CD4-positive, alpha-beta memory T cell (primary cell): ENCODE results near the gene NOTCH2. TPM values are rescaled to one million over a fixed set of nuclear protein-coding genes. Genes with fewer than 3 reads are reported as not detected.

Experiments used
- CTCF ChIA-PET: fragments of 350-600 bp; sonication (Branson Sonifier 250); formaldehyde crosslinking; loops from one replicate; lab custom pipeline; 2021; ENCODE audit warnings: inconsistent platforms; ENCODE audit not compliant: partially characterized antibody; lab: Charles Lee
- POLR2A ChIA-PET: fragments of 350-600 bp; sonication (Branson Sonifier 250); formaldehyde crosslinking; loops from one replicate; lab custom pipeline; 2021; ENCODE audit not compliant: partially characterized antibody; lab: Charles Lee
- DNase-seq, 5 donors: peaks; one replicate each; pipeline versions ENCODE4 v3.0.0 to v3.0.0-alpha.2; 2020 to 2022; ENCODE audit warnings: mixed read lengths in 1 of 5
- H3K27ac ChIP-seq: one replicate; pipeline ENCODE4 v1.7.0; 2013; ENCODE audit warnings: low read depth, low read length
- H3K27me3 ChIP-seq: 2 replicates; pipeline ENCODE4 v1.7.0; 2013; ENCODE audit warnings: mild to moderate bottlenecking, low read length, moderate library complexity; ENCODE audit not compliant: insufficient read depth
- H3K36me3 ChIP-seq: 2 replicates; pipeline ENCODE4 v1.7.0; 2013; ENCODE audit warnings: mild to moderate bottlenecking, low read length, moderate library complexity; ENCODE audit not compliant: insufficient read depth
- H3K4me1 ChIP-seq: 2 replicates; pipeline ENCODE4 v1.7.0; 2013; ENCODE audit warnings: mild to moderate bottlenecking, low read length, moderate library complexity; ENCODE audit not compliant: insufficient read depth
- H3K4me3 ChIP-seq, 2 donors: one replicate each; pipeline ENCODE4 v1.7.0; 2013; ENCODE audit warnings: low read length in 2 of 2, mild to moderate bottlenecking in 1 of 2
- H3K9me3 ChIP-seq, 2 donors: one replicate each; pipeline ENCODE4 v1.7.0; 2013; ENCODE audit warnings: low read length in 2 of 2, control low read depth in 1 of 2; ENCODE audit not compliant: control insufficient read depth in 1 of 2
- H3K27ac Mint-ChIP-seq, 7 donors: one replicate each; pipeline ENCODE4 v1.8.0; 2020 to 2021; ENCODE audit warnings: mixed read lengths in 7 of 7, mild to moderate bottlenecking in 6 of 7, inconsistent platforms in 3 of 7, moderate library complexity in 3 of 7
- H3K27me3 Mint-ChIP-seq, 2 donors: one replicate each; pipeline ENCODE4 v1.8.0; 2020 to 2021; ENCODE audit warnings: mixed read lengths in 2 of 2
- H3K36me3 Mint-ChIP-seq, 2 donors: one replicate each; pipeline ENCODE4 v1.8.0; 2020 to 2021; ENCODE audit warnings: mixed read lengths in 2 of 2, inconsistent platforms in 1 of 2, mild to moderate bottlenecking in 1 of 2
- H3K4me1 Mint-ChIP-seq, 4 donors: one replicate each; pipeline ENCODE4 v1.8.0; 2020 to 2021; ENCODE audit warnings: mixed read lengths in 4 of 4, mild to moderate bottlenecking in 1 of 4
- H3K4me3 Mint-ChIP-seq, 8 donors: one replicate each; pipeline ENCODE4 v1.8.0; 2020 to 2021; ENCODE audit warnings: mixed read lengths in 8 of 8, mild to moderate bottlenecking in 7 of 8, moderate library complexity in 6 of 8, inconsistent platforms in 3 of 8
- H3K9me3 Mint-ChIP-seq, 8 donors: one replicate each; pipeline ENCODE4 v1.8.0; 2020 to 2021; ENCODE audit warnings: mixed read lengths in 8 of 8, mild to moderate bottlenecking in 5 of 8, inconsistent platforms in 3 of 8, moderate library complexity in 1 of 8
- intact Hi-C: fragments of 100-400 bp; cut with micrococcal nuclease; formaldehyde crosslinking; loops from one replicate; pipeline ENCODE4 v1.15.1; 2023
- polyA plus RNA-seq, 2 donors: library from polyadenylated mRNA; unstranded; fragments of 300-500 nt; fragmentation: Illumina TruSeq; gene quantifications; one replicate each; pipeline ENCODE4 v1.2.3, GENCODE V29; 2021
- total RNA-seq, 2 experiments: library from RNA; stranded (reverse); gene quantifications; one replicate each; pipeline ENCODE4 v1.2.3, GENCODE V29; 2021

NOTCH2 gene
- total and polyA plus RNA-seq, 4 experiments from 2014 or later: 11.1 to 61.3 (median 43.3) TPM

DNA sequence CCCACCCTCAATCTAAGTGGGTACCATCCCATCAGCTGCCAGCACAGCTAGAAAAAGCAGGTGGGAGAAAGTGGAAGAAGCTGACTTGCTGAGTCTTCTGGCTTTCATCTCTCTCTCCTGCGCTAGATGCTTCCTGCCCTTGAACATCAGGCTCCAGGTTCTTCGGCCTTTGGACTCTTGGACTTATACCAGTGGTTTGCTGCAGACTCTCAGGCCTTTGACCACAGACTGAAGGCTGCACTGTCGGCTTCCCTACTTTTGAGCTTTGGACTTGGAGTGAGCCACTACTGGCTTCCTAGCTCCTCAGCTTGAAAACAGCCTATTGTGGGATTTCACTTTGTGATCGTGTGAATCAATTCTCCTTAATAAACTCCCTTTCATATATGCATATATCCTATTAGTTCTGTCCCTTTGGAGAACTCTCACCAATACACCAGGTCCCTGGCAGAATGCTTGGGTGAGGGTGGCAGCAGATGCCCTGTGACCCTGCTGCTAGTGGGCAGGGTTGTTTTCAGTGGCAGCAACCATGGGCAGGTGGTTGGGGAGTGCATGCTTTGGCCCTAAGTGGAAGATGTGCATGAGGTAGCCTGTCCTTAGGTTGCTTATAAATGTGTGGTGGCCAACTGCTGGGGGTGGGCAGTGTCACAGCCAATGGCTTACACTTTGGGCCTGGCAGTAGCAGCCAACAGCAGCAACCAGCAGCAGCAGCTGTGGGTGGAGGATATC lies 162.4 kb downstream of the NOTCH2 start:
- CTCF ChIA-PET: no interaction called here

DNA sequence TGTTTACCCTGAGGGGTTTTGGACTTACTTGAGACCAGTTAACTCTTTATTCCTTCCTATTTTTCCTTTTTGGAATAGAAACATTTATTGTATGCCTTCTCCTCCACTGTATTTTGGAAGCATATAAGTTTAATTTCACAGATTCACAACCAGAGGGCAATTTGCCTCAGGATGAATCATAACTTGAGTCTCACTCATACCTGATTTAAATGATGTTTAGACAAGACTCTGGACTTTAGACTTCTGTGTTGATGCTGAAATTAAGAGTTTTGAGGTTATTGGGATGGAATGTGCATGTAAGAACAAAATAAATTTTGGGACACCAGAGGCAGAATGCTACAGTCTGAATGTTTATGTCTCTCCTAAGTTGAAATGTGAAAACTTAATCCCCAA lies 166.0 kb downstream of the NOTCH2 start:
- Mint-ChIP-seq H3K4me3 (no peak overlapping the region), H3K27me3 (peaks cover 0 to 11% of the 10 kb centered on the region in 2 donors)

More for the DNA sequence above, 162.4 kb downstream of the NOTCH2 start:
- POLR2A ChIA-PET: no interaction called here
- intact Hi-C loops: no loop called here
- Mint-ChIP-seq H3K4me1 (no peaks in the 10 kb centered on the region), H3K27me3 (peaks cover 0 to 9% of the 10 kb centered on the region in 2 donors), H3K9me3 (peaks cover 0 to 26% (median 17%) of the 10 kb centered on the region in 8 donors), H3K36me3 (peaks cover 1 to 4% of the 10 kb centered on the region in 2 donors), H3K27ac (no peak overlapping the region), H3K4me3 (no peak overlapping the region)
- Histone ChIP-seq H3K36me3 (no peaks in the 10 kb centered on the region), H3K9me3 (no peaks in the 10 kb centered on the region), H3K27ac (no peak overlapping the region), H3K27me3 (no peaks in the 10 kb centered on the region), H3K4me1 (no peaks in the 10 kb centered on the region), H3K4me3 (no peak overlapping the region)
- no peak for DNase-seq

DNA sequence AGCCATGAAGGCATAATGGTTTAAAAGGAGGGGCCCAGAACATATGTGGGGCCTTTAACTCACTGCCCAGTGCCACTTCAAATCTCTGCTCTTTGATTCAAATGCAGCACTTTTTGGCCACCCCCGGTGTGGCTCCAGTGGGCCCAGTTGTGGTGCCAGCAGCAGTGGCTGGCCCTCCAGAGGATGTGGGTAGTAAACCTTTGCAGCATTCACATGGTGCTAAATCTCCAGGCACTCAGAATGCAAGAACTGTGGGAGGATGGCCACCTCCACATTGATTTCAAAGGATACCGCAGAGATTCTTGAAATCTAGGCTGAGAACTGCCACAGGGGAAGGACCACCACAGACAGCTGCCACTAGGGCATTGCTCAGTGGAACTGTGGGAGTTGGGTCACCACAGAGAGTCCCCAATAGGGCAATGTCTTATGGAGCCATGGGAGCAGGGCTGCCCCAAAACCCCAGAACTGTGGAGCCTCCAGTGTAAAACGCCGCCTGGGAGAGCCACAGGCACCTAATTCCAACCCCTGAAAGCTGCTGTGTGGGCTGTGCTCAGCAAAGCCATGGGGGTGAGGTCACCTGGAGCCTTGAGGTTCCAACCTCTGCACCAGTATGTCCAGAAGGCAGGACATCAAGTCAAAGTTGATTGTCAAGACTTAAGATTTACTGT lies 166.6 kb downstream of the NOTCH2 start:
- Mint-ChIP-seq H3K4me3 (no peak overlapping the region), H3K4me1 (no peaks in the 10 kb centered on the region), H3K36me3 (peaks cover 1 to 4% of the 10 kb centered on the region in 2 donors), H3K9me3 (peaks cover 0 to 26% (median 17%) of the 10 kb centered on the region in 8 donors), H3K27ac (no peak overlapping the region), H3K27me3 (peaks cover 0 to 11% of the 10 kb centered on the region in 2 donors)
- no peak overlapping the region for H3K4me3 ChIP-seq
- CTCF ChIA-PET: no interaction called here
- no peaks in the 10 kb centered on the region for H3K27me3 ChIP-seq
- no peak overlapping the region for H3K27ac ChIP-seq
- intact Hi-C loops: no loop called here
- H3K9me3 ChIP-seq: no peaks in the 10 kb centered on the region
- no peak for DNase-seq
- H3K36me3 ChIP-seq: no peaks in the 10 kb centered on the region
- H3K4me1 ChIP-seq: no peaks in the 10 kb centered on the region
- POLR2A ChIA-PET: no interaction called here

More for the DNA sequence above, 166.0 kb downstream of the NOTCH2 start:
- no peaks in the 10 kb centered on the region for H3K4me1 Mint-ChIP-seq
- CTCF ChIA-PET: no interaction called here
- Histone ChIP-seq H3K4me3 (no peak overlapping the region), H3K27ac (no peak overlapping the region), H3K4me1 (no peaks in the 10 kb centered on the region), H3K27me3 (no peaks in the 10 kb centered on the region), H3K36me3 (no peaks in the 10 kb centered on the region), H3K9me3 (no peaks in the 10 kb centered on the region)
- POLR2A ChIA-PET: no interaction called here
- intact Hi-C loops: no loop called here
- H3K9me3 Mint-ChIP-seq: peaks cover 0 to 26% (median 17%) of the 10 kb centered on the region in 8 donors
- H3K36me3 Mint-ChIP-seq: peaks cover 1 to 4% of the 10 kb centered on the region in 2 donors
- no peak overlapping the region for H3K27ac Mint-ChIP-seq
- no peak for DNase-seq

DNA sequence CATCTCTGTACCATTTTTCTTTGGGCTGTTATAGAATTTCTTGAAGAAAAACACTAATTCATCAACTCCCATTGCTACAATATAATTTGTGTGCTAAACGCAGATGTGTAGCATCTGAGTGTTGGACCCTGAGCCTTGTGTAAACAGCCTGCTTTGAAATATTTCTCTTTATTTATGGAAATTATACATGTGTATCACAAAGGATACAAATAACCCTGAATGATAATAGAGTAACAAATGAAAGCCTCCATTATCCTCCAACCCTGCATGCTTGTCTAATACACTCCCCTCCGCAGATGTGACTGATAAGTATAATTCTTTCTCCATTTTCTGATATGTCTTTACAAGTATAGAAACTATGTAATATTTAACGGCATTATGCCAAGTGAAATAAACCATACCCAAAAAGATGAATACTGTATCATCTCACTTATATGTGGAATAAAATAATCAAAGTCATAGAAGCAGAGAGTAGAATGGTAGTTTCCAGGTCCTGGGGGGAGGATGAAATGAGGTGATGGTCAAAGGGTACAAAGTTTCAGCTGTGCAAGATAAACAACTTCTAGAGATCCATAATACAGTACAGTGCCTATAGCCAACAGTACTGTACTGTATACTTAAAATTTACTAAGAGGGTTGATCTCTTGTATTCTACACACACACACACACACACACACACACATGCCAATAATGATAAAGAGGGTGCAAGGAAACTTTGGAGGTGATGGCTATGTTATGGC lies 170.3 kb downstream of the NOTCH2 start:
- H3K27me3 Mint-ChIP-seq: peaks cover 6 to 10% of the 10 kb centered on the region in 2 donors
- Histone ChIP-seq H3K27ac (no peak overlapping the region), H3K4me3 (no peak overlapping the region), H3K36me3 (no peaks in the 10 kb centered on the region), H3K9me3 (no peaks in the 10 kb centered on the region), H3K4me1 (peaks cover under 1% of the 10 kb centered on the region), H3K27me3 (no peaks in the 10 kb centered on the region)
- no peaks in the 10 kb centered on the region for H3K4me1 Mint-ChIP-seq
- peaks cover 0 to 6% (median 0%) of the 10 kb centered on the region in 8 donors for H3K9me3 Mint-ChIP-seq
- CTCF ChIA-PET: interaction anchor here (1.1 kb wide), 1 partner anchor 13 kb away, joined by 3 read pairs; no protein-coding TSS in a partner anchor
- H3K4me3 Mint-ChIP-seq: no peak overlapping the region
- POLR2A ChIA-PET: no interaction called here
- no peak overlapping the region for H3K27ac Mint-ChIP-seq
- H3K36me3 Mint-ChIP-seq: peaks cover 0 to 1% of the 10 kb centered on the region in 2 donors
- intact Hi-C loops: no loop called here
- DNase-seq: no peak

DNA sequence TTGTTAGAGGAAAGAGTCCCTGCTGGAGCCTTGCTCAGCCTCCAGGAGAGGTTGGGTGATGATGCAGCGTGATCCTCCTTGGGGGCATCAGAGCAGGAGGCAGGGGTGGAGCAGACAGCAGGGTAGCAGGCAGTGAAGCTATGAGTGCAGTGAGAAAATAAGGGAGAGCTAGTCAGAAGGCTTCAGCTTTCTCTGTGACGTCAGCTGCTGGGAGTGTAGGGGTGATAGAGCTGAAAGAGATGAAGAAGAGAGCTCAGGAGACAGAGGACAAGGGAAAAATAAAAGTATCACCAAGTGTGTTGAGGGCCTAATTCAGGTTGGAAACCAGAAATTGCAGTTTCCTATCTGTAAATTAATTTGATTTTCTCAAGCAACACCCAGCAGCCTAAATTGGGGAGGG lies 170.9 kb downstream of the NOTCH2 start:
- Mint-ChIP-seq H3K4me3 (no peak overlapping the region), H3K4me1 (peaks cover 2 to 5% (median 5%) of the 10 kb centered on the region in 4 donors), H3K27ac (no peak overlapping the region), H3K9me3 (peaks cover 0 to 1% (median 0%) of the 10 kb centered on the region in 8 donors), H3K27me3 (peaks cover 6 to 8% of the 10 kb centered on the region in 2 donors), H3K36me3 (no peaks in the 10 kb centered on the region)
- H3K4me3 ChIP-seq: no peak overlapping the region
- intact Hi-C loops: no loop called here
- no peak overlapping the region for H3K27ac ChIP-seq
- ChIA-PET CTCF (interaction anchor here (1.1 kb wide), 1 partner anchor 13 kb away, joined by 3 read pairs; no protein-coding TSS in a partner anchor), POLR2A (no interaction called here)
- no peaks in the 10 kb centered on the region for H3K27me3 ChIP-seq
- H3K4me1 ChIP-seq: peaks cover 7% of the 10 kb centered on the region
- H3K9me3 ChIP-seq: no peaks in the 10 kb centered on the region
- no peak for DNase-seq
- H3K36me3 ChIP-seq: no peaks in the 10 kb centered on the region

DNA sequence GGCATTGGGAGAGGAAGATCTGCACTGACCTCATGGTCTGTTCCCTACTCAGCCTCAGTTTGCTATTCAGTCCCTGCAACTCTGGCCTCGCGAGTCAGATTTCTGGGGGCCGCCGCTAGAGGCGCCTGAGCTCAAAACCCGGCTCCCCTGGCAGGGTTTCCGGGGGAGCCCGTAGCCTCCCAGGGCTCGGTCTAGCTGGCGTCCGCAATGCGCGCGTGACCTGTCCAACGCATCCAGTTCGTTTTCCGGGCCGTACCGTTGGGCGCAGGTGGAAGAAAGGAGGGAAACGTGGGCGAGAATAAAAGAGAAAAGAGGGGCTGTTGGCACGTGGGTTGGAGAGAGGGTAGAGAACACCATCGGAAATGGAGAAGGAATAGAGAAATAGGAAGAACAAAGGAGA lies 173.2 kb downstream of the NOTCH2 start, which contains the start of gene ADAM30:
TSS of gene ADAM30 (minus strand) at position 213 of the 400 bp plus-strand sequence. CDS start at position 34, 179 bp downstream.
- Histone ChIP-seq H3K27ac (no peak within 1 kb of the TSS), H3K4me1 (peaks cover 13% of the 10 kb centered on the region), H3K9me3 (no peaks in the 10 kb centered on the region), H3K27me3 (no peaks in the 10 kb centered on the region), H3K36me3 (no peaks in the 10 kb centered on the region), H3K4me3 (no peak within 1 kb of the TSS)
- H3K4me3 Mint-ChIP-seq: no peak within 1 kb of the TSS
- no peak within 1 kb of the TSS for H3K27ac Mint-ChIP-seq
- H3K27me3 Mint-ChIP-seq: peaks cover 6 to 7% of the 10 kb centered on the region in 2 donors
- H3K4me1 Mint-ChIP-seq: peaks cover 7 to 12% (median 11%) of the 10 kb centered on the region in 4 donors
- CTCF ChIA-PET: no interaction called here
- H3K36me3 Mint-ChIP-seq: no peaks in the 10 kb centered on the region
- H3K9me3 Mint-ChIP-seq: no peaks in the 10 kb centered on the region
- DNase-seq: no peak
- POLR2A ChIA-PET: no interaction called here
- intact Hi-C loops: no loop called here

DNA sequence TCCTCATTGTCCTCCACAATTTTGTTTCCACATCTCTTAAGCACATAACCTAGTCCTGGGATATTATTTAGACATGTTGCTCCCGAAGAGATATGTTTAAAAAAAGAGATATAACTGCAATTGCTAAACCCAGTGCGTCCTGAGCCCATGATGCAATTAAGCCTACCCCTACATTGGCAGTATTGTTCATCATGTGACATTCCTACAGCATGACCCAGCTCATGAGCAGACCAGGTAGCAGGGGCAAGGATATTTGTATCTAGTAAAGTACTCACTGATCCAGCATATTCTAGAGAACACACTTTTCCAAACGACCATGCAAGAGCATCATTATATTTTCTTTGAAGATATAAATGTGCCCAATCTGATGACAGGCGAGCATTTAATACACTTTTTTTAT lies 174.4 kb downstream of the NOTCH2 start:
- no peak for DNase-seq
- POLR2A ChIA-PET: no interaction called here
- Mint-ChIP-seq H3K9me3 (no peaks in the 10 kb centered on the region), H3K27me3 (peaks cover 8 to 9% of the 10 kb centered on the region in 2 donors), H3K4me3 (no peak overlapping the region), H3K36me3 (no peaks in the 10 kb centered on the region), H3K27ac (no peak overlapping the region), H3K4me1 (peaks cover 7 to 12% (median 11%) of the 10 kb centered on the region in 4 donors)
- H3K27ac ChIP-seq: no peak overlapping the region
- no peak overlapping the region for H3K4me3 ChIP-seq
- H3K4me1 ChIP-seq: peaks cover 13% of the 10 kb centered on the region
- intact Hi-C loops: no loop called here
- no peaks in the 10 kb centered on the region for H3K36me3 ChIP-seq
- H3K9me3 ChIP-seq: no peaks in the 10 kb centered on the region
- no peaks in the 10 kb centered on the region for H3K27me3 ChIP-seq
- CTCF ChIA-PET: no interaction called here
